Testis (tissue), 3 donors: Measurements from ENCODE around the gene BCKDHB. TPM values are rescaled to one million over a fixed set of nuclear protein-coding genes. Genes with fewer than 3 reads are reported as not detected.

Experiments
- DNase-seq: peaks from one replicate; pipeline ENCODE4 v3.0.0-alpha.2; 2019
- H3K27ac ChIP-seq, 2 donors: fragments of 200-600 bp; sonication (generic); one replicate each; pipeline ENCODE4 v1.5.1; 2019
- H3K27me3 ChIP-seq: fragments of 200-600 bp; sonication (generic); one replicate; pipeline ENCODE4 v1.5.1; 2019
- H3K36me3 ChIP-seq: fragments of 200-600 bp; sonication (generic); one replicate; pipeline ENCODE4 v1.5.1; 2017; ENCODE audit warnings: low read depth; ENCODE audit errors: missing control alignments
- H3K4me1 ChIP-seq: fragments of 200-600 bp; sonication (generic); one replicate; pipeline ENCODE4 v1.5.1; 2019
- H3K4me3 ChIP-seq, 2 donors: fragments of 200-600 bp; sonication (generic); one replicate each; pipeline ENCODE4 v1.5.1; 2017 to 2019
- H3K9me3 ChIP-seq: fragments of 200-600 bp; sonication (generic); one replicate; pipeline ENCODE4 v1.5.1; 2017
- CTCF ChIP-seq, 3 experiments: fragments of 450-650 bp in 2 of 3; fragments of 200-600 bp in 1 of 3; sonication (generic) in 1 of 3; IDR thresholded peaks; one replicate each; pipeline ENCODE4 v1.5.1; 2016 to 2019; ENCODE audit warnings: antibody characterized with exemption in 3 of 3, mild to moderate bottlenecking in 2 of 3, moderate library complexity in 1 of 3
- POLR2A ChIP-seq: fragments of 450-650 bp; IDR thresholded peaks from one replicate; pipeline ENCODE4 v1.6.1; 2017; ENCODE audit warnings: antibody characterized with exemption, mild to moderate bottlenecking, moderate library complexity
- WGBS, 2 donors: methylation state at CpG; one replicate each; pipeline ENCODE4 v1.1.5; 2018; 5-methylcytosine and 5-hydroxymethylcytosine counted together
- intact Hi-C: fragments of 100-400 bp; cut with DNase I; formaldehyde crosslinking; loops from one replicate; pipeline ENCODE4 v1.15.1; 2023; ENCODE audit warnings: low total_unique reads
- polyA plus RNA-seq: library from polyadenylated mRNA; stranded (reverse); fragments of 350-450 nt; fragmentation: Illumina TruSeq; extraction: RNeasy Lipid Tissue Mini Kit (QIAGEN cat#74804); gene quantifications from one replicate; pipeline ENCODE4 v1.2.3, GENCODE V29; 2014; ENCODE audit warnings: low read depth, low replicate concordance; ENCODE audit not compliant: insufficient read depth
- total RNA-seq, 2 donors: library from RNA; depleted of rRNA; stranded (reverse); fragments of >200 nt; gene quantifications; one replicate each; pipeline ENCODE4 v1.2.3, GENCODE V29; 2016

The BCKDHB gene
- total and polyA plus RNA-seq, 3 donors from 2014 or later: 22.6 to 29.0 (median 23.3) TPM

DNA sequence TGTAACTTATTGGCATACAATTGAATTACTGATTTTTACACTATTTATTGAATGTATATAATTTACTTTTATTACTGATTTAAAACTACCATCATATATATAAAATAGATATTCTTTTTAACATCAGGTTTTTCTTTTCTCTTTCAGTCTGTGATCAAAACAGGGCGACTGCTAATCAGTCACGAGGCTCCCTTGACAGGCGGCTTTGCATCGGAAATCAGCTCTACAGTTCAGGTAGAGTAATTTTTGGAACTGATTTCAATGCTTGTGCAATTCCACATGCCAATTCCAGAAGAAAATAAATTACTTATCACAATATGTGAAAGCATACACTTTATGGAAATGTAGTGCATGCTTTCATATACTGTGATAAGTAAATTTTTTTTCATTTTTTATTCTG, 166.5 kb downstream of the BCKDHB start:
- no peak overlapping the region for H3K4me3 ChIP-seq
- 94 to 98% methylated on average over 4 of the region's 4 CpGs for WGBS, 2 donors
- intact Hi-C loops: no loop called here
- H3K4me1 ChIP-seq: no peaks in the 10 kb centered on the region
- TF ChIP-seq POLR2A: no peak
- TF ChIP-seq CTCF (IDR thresholded peaks at IDR 0.05): no peak
- no peaks in the 10 kb centered on the region for H3K36me3 ChIP-seq
- no peak for DNase-seq
- H3K9me3 ChIP-seq: no peaks in the 10 kb centered on the region
- H3K27ac ChIP-seq: no peak overlapping the region
- H3K27me3 ChIP-seq: no peaks in the 10 kb centered on the region

DNA sequence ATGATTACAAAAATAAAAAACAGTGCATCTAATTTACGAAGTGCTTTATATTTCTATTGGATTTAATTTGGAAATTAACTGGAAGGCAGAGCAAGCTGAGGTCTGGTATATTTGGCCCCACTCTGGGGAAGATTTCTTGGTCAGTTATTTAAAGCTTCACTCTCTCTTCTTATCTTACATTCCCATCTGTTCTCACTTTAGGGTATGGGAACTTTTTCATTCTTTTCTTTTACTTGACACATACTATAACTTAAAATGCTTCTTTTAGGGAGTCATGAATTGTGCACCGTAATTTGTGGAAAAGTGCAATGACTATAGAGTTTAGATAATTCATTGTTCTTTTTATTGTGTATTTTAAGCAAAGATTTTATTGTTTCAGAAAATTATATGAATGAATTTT, 170.4 kb downstream of the BCKDHB start:
- no peak for DNase-seq
- intact Hi-C loops: no loop called here
- H3K27ac ChIP-seq: no peak overlapping the region
- no peaks in the 10 kb centered on the region for H3K4me1 ChIP-seq
- no peaks in the 10 kb centered on the region for H3K9me3 ChIP-seq
- H3K27me3 ChIP-seq: no peaks in the 10 kb centered on the region
- no peaks in the 10 kb centered on the region for H3K36me3 ChIP-seq
- no peak overlapping the region for H3K4me3 ChIP-seq
- TF ChIP-seq CTCF (IDR thresholded peaks at IDR 0.05): no peak
- no peak for TF ChIP-seq POLR2A
- WGBS, 2 donors: 92 to 96% methylated on average over 2 of the region's 2 CpGs

- no peaks in the 10 kb centered on the region for H3K36me3 ChIP-seq
- no peaks in the 10 kb centered on the region for H3K9me3 ChIP-seq
- intact Hi-C loops: no loop called here
- WGBS, 2 donors: 83 to 98% methylated on average over 1 of the region's 1 CpG
- H3K27me3 ChIP-seq: no peaks in the 10 kb centered on the region
- no peak for TF ChIP-seq CTCF (IDR thresholded peaks at IDR 0.05)
- TF ChIP-seq POLR2A: no peak
- DNase-seq: no peak
- H3K4me1 ChIP-seq: no peaks in the 10 kb centered on the region
- no peak overlapping the region for H3K27ac ChIP-seq
- no peak overlapping the region for H3K4me3 ChIP-seq
These were observed 171.0 kb downstream of the BCKDHB start for GRCh38 chr6:80277501-80277900.

GRCh38 chr6:80280262-80281010, 174.0 kb downstream of the BCKDHB start:
- TF ChIP-seq POLR2A: no peak
- no peak for TF ChIP-seq CTCF (IDR thresholded peaks at IDR 0.05)

More at GRCh38 chr6:80280262-80281010, 174.0 kb downstream of the BCKDHB start:
- no peaks in the 10 kb centered on the region for H3K27me3 ChIP-seq
- H3K9me3 ChIP-seq: no peaks in the 10 kb centered on the region
- no peak overlapping the region for H3K4me3 ChIP-seq
- no peak overlapping the region for H3K27ac ChIP-seq
- 77 to 85% methylated on average over 2 of the region's 2 CpGs for WGBS, 2 donors
- no peak for DNase-seq
- no peaks in the 10 kb centered on the region for H3K4me1 ChIP-seq
- no peaks in the 10 kb centered on the region for H3K36me3 ChIP-seq
- intact Hi-C loops: no loop called here
